Gastrocnemius medialis (tissue), 4 donors: ENCODE results near the gene PPP1R26.
A peak's percentile ranks its signal among the peaks of the same experiment; 100 is the strongest.

Experiments
- CTCF ChIP-seq, 5 experiments: fragments of 450-650 bp in 3 of 5; fragments of 200-600 bp in 2 of 5; sonication (generic) in 2 of 5; IDR thresholded peaks in 4 of 5; conservative IDR thresholded peaks in 1 of 5; 1 replicate in 4 of 5; 2 replicates in 1 of 5; pipeline ENCODE4 v1.5.1; 2016 to 2019; ENCODE audit warnings: antibody characterized with exemption in 5 of 5, mild to moderate bottlenecking in 3 of 5, moderate library complexity in 3 of 5
- POLR2A ChIP-seq, 2 donors: fragments of 450-650 bp; IDR thresholded peaks; one replicate each; pipeline ENCODE4 v1.6.1; 2017; ENCODE audit warnings: antibody characterized with exemption in 2 of 2, mild to moderate bottlenecking in 2 of 2, moderate library complexity in 2 of 2

GRCh38 chr9:135478829-135479468, 633 bp upstream of the PPP1R26 start:
- TF ChIP-seq CTCF (IDR thresholded peaks at IDR 0.05 in 4 of 5, conservative IDR thresholded peaks at IDR 0.05 in 1 of 5) (no peak), POLR2A (IDR thresholded peaks at IDR 0.05) (peak in 1 of 2 donors; percentile 7)
